Measurements from ENCODE around the gene USP4.
"Not testable (repeated sequence)": the region's sequence is repeated elsewhere in the genome, so short reads cannot be mapped to it uniquely, and the experiment has no call there.

USP4 gene

GRCh38 chr3:49240091-49240490 is 99.8 kb downstream of the USP4 start:
- not testable (repeated sequence) for DNase-seq

GRCh38 chr3:49238274-49239127 is 101.4 kb downstream of the USP4 start:
- DNase-seq: no peak

- no peak for DNase-seq
Observed at GRCh38 chr3:49237344-49237743, 102.5 kb downstream of the USP4 start.

- DNase-seq: no peak
Observed at GRCh38 chr3:49236226-49236625, 103.6 kb downstream of the USP4 start.

- DNase-seq: not testable (repeated sequence)
Observed at GRCh38 chr3:49228817-49229216, 111.0 kb downstream of the USP4 start.

Measured in activated CD4-positive, alpha-beta T cell treated with anti-CD3 and anti-CD28 coated beads, Interleukin-2, amount 50 U/mL, for 4 hours (primary cell).